CD8-positive, alpha-beta memory T cell (primary cell): ENCODE measurements around the gene HTRA3. TPM values are rescaled to one million over a fixed set of nuclear protein-coding genes. Genes with fewer than 3 reads are reported as not detected.

Experiments used
- CTCF ChIA-PET: fragments of 350-600 bp; sonication (Branson Sonifier 250); formaldehyde crosslinking; loops from one replicate; lab custom pipeline; 2021; ENCODE audit warnings: antibody characterized with exemption; lab: Charles Lee
- POLR2A ChIA-PET: fragments of 350-600 bp; sonication (Branson Sonifier 250); formaldehyde crosslinking; loops from one replicate; lab custom pipeline; 2021; ENCODE audit warnings: antibody characterized with exemption; lab: Charles Lee
- DNase-seq, 5 donors: peaks; one replicate each; pipeline versions ENCODE4 v3.0.0 to v3.0.0-alpha.2; 2020 to 2022; ENCODE audit warnings: mixed read lengths in 1 of 5
- H3K27ac ChIP-seq: one replicate; pipeline ENCODE4 v1.7.0; 2013; ENCODE audit warnings: low read depth, mild to moderate bottlenecking, low read length, moderate library complexity
- H3K27me3 ChIP-seq: 2 replicates; pipeline ENCODE4 v1.7.0; 2013; ENCODE audit warnings: low read length, mild to moderate bottlenecking; ENCODE audit not compliant: insufficient read depth, poor library complexity, severe bottlenecking
- H3K36me3 ChIP-seq: 2 replicates; pipeline ENCODE4 v1.7.0; 2013; ENCODE audit warnings: mild to moderate bottlenecking, low read length, moderate library complexity; ENCODE audit not compliant: insufficient read depth
- H3K4me1 ChIP-seq: 2 replicates; pipeline ENCODE4 v1.7.0; 2013; ENCODE audit warnings: mild to moderate bottlenecking, low read length, moderate library complexity; ENCODE audit not compliant: insufficient read depth
- H3K4me3 ChIP-seq: 2 replicates; pipeline ENCODE4 v1.7.0; 2013; ENCODE audit warnings: mild to moderate bottlenecking, low read length
- H3K9me3 ChIP-seq: 2 replicates; pipeline ENCODE4 v1.7.0; 2013; ENCODE audit warnings: mild to moderate bottlenecking, low read length
- H3K27ac Mint-ChIP-seq, 8 donors: one replicate each; pipeline ENCODE4 v1.8.0; 2020 to 2021; ENCODE audit warnings: mixed read lengths in 8 of 8, mild to moderate bottlenecking in 6 of 8, inconsistent platforms in 3 of 8, moderate library complexity in 3 of 8
- H3K27me3 Mint-ChIP-seq, 2 donors: one replicate each; pipeline ENCODE4 v1.8.0; 2020 to 2021; ENCODE audit warnings: mixed read lengths in 2 of 2, mild to moderate bottlenecking in 1 of 2, moderate library complexity in 1 of 2
- H3K36me3 Mint-ChIP-seq, 3 donors: one replicate each; pipeline ENCODE4 v1.8.0; 2020 to 2021; ENCODE audit warnings: mixed read lengths in 3 of 3, inconsistent platforms in 1 of 3, mild to moderate bottlenecking in 1 of 3
- H3K4me1 Mint-ChIP-seq, 3 donors: one replicate each; pipeline ENCODE4 v1.8.0; 2020 to 2021; ENCODE audit warnings: mixed read lengths in 3 of 3, inconsistent platforms in 1 of 3, mild to moderate bottlenecking in 1 of 3
- H3K4me3 Mint-ChIP-seq, 7 donors: one replicate each; pipeline ENCODE4 v1.8.0; 2020 to 2021; ENCODE audit warnings: mixed read lengths in 7 of 7, mild to moderate bottlenecking in 6 of 7, moderate library complexity in 4 of 7, inconsistent platforms in 2 of 7
- H3K9me3 Mint-ChIP-seq, 5 donors: one replicate each; pipeline ENCODE4 v1.8.0; 2020 to 2022; ENCODE audit warnings: mixed read lengths in 5 of 5, mild to moderate bottlenecking in 3 of 5, moderate library complexity in 2 of 5, inconsistent platforms in 1 of 5
- polyA plus RNA-seq: library from polyadenylated mRNA; unstranded; fragments of 300-500 nt; fragmentation: Illumina TruSeq; gene quantifications from one replicate; pipeline ENCODE4 v1.2.3, GENCODE V29; 2021
- total RNA-seq, 2 experiments: library from RNA; stranded (reverse); gene quantifications; one replicate each; pipeline ENCODE4 v1.2.3, GENCODE V29; 2021

The HTRA3 gene
- total and polyA plus RNA-seq, 3 experiments from 2014 or later: not detected

DNA sequence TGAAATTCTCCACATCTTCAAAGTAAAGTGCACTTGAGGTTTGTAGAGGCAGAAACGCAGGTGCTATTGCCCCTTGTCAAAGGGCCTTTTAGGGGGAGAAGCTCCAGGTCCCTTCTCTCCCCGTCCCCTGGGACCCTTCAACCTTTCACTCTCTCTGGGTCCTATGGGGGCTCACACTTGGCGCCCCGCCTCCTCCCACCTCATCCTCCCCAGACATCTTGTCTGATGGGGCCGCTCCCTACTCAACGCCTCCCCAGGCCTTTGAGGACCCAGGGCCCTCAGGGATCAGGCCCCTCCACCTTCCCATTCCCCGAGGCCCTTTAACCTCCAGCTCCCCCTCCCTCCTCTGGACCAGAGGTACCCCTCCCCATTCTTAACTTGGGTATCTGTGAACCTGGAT, 1.3 kb upstream of the HTRA3 start:
- H3K36me3 Mint-ChIP-seq: no peaks in the 10 kb centered on the region
- Histone ChIP-seq H3K36me3 (no peaks in the 10 kb centered on the region), H3K4me1 (no peaks in the 10 kb centered on the region), H3K4me3 (no peak overlapping the region), H3K9me3 (no peaks in the 10 kb centered on the region), H3K27me3 (no peaks in the 10 kb centered on the region), H3K27ac (no peak overlapping the region)
- H3K27me3 Mint-ChIP-seq: peaks cover 12 to 43% of the 10 kb centered on the region in 2 donors
- H3K9me3 Mint-ChIP-seq: no peaks in the 10 kb centered on the region
- no peak for DNase-seq
- H3K4me3 Mint-ChIP-seq: no peak overlapping the region
- no peak overlapping the region for H3K27ac Mint-ChIP-seq
- no peaks in the 10 kb centered on the region for H3K4me1 Mint-ChIP-seq
- ChIA-PET CTCF (no interaction called here), POLR2A (no interaction called here)

- Histone ChIP-seq H3K4me3 (no peak overlapping the region), H3K9me3 (no peaks in the 10 kb centered on the region), H3K27me3 (no peaks in the 10 kb centered on the region), H3K36me3 (no peaks in the 10 kb centered on the region), H3K4me1 (no peaks in the 10 kb centered on the region), H3K27ac (no peak overlapping the region)
- no peak overlapping the region for H3K4me3 Mint-ChIP-seq
- no peaks in the 10 kb centered on the region for H3K36me3 Mint-ChIP-seq
- no peak overlapping the region for H3K27ac Mint-ChIP-seq
- ChIA-PET POLR2A (interaction anchor here (0.6 kb wide), 1 partner anchor 20 kb away, joined by 3 read pairs; no protein-coding TSS in a partner anchor), CTCF (no interaction called here)
- DNase-seq: no peak
- H3K27me3 Mint-ChIP-seq: peaks cover 10 to 41% of the 10 kb centered on the region in 2 donors
- no peaks in the 10 kb centered on the region for H3K9me3 Mint-ChIP-seq
- H3K4me1 Mint-ChIP-seq: no peaks in the 10 kb centered on the region
Observed at GRCh38 chr4:8268901-8269534, 536 bp upstream of the HTRA3 start.

GRCh38 chr4:8270418-8270771, 841 bp downstream of the HTRA3 start:
- Mint-ChIP-seq H3K36me3 (no peaks in the 10 kb centered on the region), H3K4me3 (no peak overlapping the region), H3K4me1 (no peaks in the 10 kb centered on the region), H3K27ac (no peak overlapping the region), H3K9me3 (no peaks in the 10 kb centered on the region), H3K27me3 (peaks cover 14 to 45% of the 10 kb centered on the region in 2 donors)
- Histone ChIP-seq H3K36me3 (no peaks in the 10 kb centered on the region), H3K27ac (no peak overlapping the region), H3K4me1 (no peaks in the 10 kb centered on the region), H3K4me3 (no peak overlapping the region), H3K27me3 (no peaks in the 10 kb centered on the region), H3K9me3 (no peaks in the 10 kb centered on the region)
- CTCF ChIA-PET: no interaction called here
- POLR2A ChIA-PET: no interaction called here
- DNase-seq: no peak

DNA sequence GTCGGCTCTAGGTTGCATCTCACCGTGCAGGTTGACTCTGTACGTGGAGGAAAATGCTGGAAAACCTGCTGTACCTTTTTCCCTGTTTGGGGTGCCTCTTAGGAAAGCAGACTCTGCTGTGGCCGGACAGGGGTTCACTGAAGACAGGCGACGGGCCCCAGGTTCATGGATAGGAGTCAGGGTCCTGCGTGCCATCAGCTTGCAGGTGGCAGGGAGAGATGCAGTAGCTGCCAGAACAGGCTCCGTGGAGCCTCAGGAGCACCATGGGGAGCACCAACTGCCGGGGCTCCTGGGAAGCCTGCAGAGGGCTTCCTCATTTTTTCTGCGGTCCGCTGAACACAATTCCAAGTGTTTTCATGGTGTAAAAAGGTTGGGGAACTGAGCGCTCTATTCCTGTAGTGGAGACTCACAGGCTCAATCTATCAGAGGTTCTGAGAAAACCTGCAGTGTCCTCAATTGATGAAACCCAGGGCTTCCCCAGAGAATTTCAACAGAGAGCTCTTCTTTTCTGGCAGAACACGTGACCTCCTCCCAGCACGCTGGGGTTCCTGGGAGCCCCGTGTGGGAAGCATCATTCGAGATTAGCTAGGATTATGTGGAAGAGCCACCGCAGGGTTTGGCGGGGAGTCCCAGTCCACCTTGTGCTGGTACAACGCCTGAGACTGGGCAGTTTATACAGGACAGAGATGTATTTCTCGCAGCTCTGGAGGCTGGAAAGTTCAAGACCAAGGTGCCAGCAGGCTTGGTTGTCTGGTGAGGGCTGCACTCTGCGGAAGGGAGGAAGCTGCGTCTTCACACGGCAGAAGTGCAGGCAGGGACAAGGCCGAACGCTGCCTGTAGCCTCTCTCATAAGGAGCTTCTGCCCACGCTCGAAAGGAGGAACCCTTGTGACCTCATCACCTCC, 1.6 kb downstream of the HTRA3 start:
- POLR2A ChIA-PET: no interaction called here
- no peaks in the 10 kb centered on the region for H3K4me1 Mint-ChIP-seq
- Histone ChIP-seq H3K4me1 (no peaks in the 10 kb centered on the region), H3K36me3 (no peaks in the 10 kb centered on the region), H3K27me3 (no peaks in the 10 kb centered on the region), H3K9me3 (no peaks in the 10 kb centered on the region), H3K4me3 (no peak overlapping the region), H3K27ac (no peak overlapping the region)
- H3K27ac Mint-ChIP-seq: no peak overlapping the region
- H3K9me3 Mint-ChIP-seq: no peaks in the 10 kb centered on the region
- no peak for DNase-seq
- peaks cover 14 to 51% of the 10 kb centered on the region in 2 donors for H3K27me3 Mint-ChIP-seq
- no peak overlapping the region for H3K4me3 Mint-ChIP-seq
- no peaks in the 10 kb centered on the region for H3K36me3 Mint-ChIP-seq
- CTCF ChIA-PET: no interaction called here

DNA sequence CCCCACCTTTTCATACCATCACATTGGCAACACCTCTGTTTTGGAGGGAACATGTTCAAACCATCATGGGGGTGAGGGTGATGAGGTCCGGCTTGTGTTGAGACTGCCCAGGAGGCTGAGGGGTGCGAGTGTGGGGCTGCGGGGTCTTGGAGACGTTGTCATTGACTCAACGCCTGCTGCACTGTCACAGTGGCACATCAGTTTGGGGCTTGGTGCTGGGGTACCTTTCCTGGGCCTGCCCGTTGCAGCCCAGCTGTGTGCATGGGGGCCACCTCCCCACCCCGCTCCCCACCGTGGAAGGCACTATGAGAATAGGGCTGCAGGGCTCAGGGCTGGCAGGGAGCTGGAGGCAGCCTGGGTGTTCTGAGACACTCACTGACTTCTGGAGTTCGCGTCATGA, 2.3 kb downstream of the HTRA3 start:
- Mint-ChIP-seq H3K36me3 (no peaks in the 10 kb centered on the region), H3K4me3 (no peak overlapping the region), H3K27me3 (peaks cover 14 to 50% of the 10 kb centered on the region in 2 donors), H3K4me1 (no peaks in the 10 kb centered on the region), H3K27ac (no peak overlapping the region), H3K9me3 (no peaks in the 10 kb centered on the region)
- ChIA-PET POLR2A (no interaction called here), CTCF (no interaction called here)
- DNase-seq: no peak
- H3K27ac ChIP-seq: no peak overlapping the region
- no peaks in the 10 kb centered on the region for H3K36me3 ChIP-seq
- no peaks in the 10 kb centered on the region for H3K4me1 ChIP-seq
- no peaks in the 10 kb centered on the region for H3K27me3 ChIP-seq
- H3K4me3 ChIP-seq: no peak overlapping the region
- no peaks in the 10 kb centered on the region for H3K9me3 ChIP-seq

DNA sequence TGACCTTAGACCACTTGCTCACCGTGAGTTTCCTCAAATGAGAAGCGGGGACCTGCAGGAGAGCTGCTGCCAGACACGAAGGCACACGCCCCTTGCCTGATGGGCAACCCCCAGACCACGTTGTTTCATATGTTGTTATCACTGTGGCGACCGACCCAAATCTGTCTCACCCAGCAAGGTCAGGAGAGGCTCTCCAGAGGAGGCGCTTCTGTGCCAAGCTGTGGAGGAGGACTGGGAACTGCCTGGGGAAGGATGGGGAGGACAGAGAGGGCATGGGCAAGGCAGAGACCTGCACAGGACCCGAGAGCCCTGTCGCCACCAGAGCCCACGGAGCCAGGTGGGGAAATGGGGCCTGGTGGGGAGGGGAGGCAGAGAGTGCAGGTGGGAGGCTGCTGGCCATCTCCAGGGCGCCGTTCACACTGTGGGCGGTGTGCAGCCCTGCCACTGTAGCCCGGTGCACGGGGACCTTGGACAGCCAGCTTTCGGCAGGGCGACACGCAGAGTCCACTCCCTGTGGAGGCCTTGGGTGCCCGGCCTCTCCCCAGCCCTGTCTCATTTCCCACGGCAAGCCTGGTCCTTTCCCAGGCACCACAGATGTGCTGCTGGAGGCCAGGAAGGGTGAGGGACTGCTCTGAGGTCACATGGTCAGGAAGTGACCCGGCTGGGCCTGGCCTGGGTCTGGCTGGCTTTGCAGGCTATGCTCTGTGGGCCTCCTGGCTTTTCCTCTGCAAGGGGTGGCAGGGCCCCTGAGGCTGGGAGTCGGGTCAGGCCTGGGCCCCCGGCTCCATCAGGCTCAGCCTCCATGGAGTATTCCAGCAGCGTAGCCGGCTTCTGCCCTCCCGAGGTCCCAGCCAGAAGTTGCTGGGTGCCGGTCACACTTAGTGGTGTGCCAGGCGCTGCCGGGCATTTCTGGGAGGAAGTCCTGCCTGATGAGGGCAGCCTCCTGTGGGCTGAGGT, 3.2 kb downstream of the HTRA3 start:
- Histone ChIP-seq H3K9me3 (no peaks in the 10 kb centered on the region), H3K27ac (no peak overlapping the region), H3K4me3 (no peak overlapping the region), H3K27me3 (no peaks in the 10 kb centered on the region), H3K4me1 (no peaks in the 10 kb centered on the region), H3K36me3 (no peaks in the 10 kb centered on the region)
- peaks cover 14 to 48% of the 10 kb centered on the region in 2 donors for H3K27me3 Mint-ChIP-seq
- H3K27ac Mint-ChIP-seq: no peak overlapping the region
- DNase-seq: no peak
- H3K9me3 Mint-ChIP-seq: no peaks in the 10 kb centered on the region
- ChIA-PET POLR2A (no interaction called here), CTCF (no interaction called here)
- H3K4me3 Mint-ChIP-seq: no peak overlapping the region
- H3K4me1 Mint-ChIP-seq: no peaks in the 10 kb centered on the region
- no peaks in the 10 kb centered on the region for H3K36me3 Mint-ChIP-seq

DNA sequence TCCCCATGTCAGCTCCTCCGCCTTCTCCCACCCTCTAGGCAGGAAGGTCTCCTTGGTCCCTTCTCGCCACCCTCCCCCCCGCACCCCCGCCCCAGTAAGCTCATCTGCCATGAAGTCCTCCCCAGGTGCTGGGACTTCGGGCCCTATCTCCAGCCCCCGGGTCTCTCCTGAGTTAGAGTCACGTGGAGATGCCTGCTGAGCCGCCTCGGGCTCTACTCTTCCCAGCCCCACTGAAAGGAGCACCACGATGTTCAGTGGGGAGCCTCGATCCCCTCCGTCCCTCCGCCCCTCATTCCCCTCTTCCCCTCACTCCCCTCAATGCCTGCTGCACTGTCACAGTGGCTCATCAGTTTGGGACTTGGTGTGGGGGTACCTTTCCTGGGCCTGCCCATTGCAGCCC, 3.9 kb downstream of the HTRA3 start:
- DNase-seq: no peak

More for the DNA sequence above, 3.9 kb downstream of the HTRA3 start:
- Histone ChIP-seq H3K27ac (no peak overlapping the region), H3K4me1 (no peaks in the 10 kb centered on the region), H3K4me3 (no peak overlapping the region), H3K27me3 (no peaks in the 10 kb centered on the region), H3K36me3 (no peaks in the 10 kb centered on the region), H3K9me3 (no peaks in the 10 kb centered on the region)
- Mint-ChIP-seq H3K4me3 (no peak overlapping the region), H3K4me1 (no peaks in the 10 kb centered on the region), H3K27me3 (peaks cover 14 to 46% of the 10 kb centered on the region in 2 donors), H3K36me3 (no peaks in the 10 kb centered on the region), H3K27ac (peak overlapping the region in 1 of 8 donors; percentile 86), H3K9me3 (no peaks in the 10 kb centered on the region)
- ChIA-PET CTCF (no interaction called here), POLR2A (no interaction called here)
